LNCaP clone FGC (cell line): ENCODE results near the gene WIPI1.
"Not testable (repeated sequence)": the region's sequence is repeated elsewhere in the genome, so short reads cannot be mapped to it uniquely, and the experiment has no call there.

Experiments used
- DNase-seq: peaks from one replicate; pipeline ENCODE4 v3.0.0-alpha.2; 2011; ENCODE audit warnings: low read depth
- H3K4me3 ChIP-seq: 2 replicates; pipeline ENCODE4 v1.5.1; 2011; ENCODE audit warnings: mild to moderate bottlenecking, low read depth, low read length, control low read depth
- CTCF ChIP-seq: IDR thresholded peaks from 2 replicates; pipeline ENCODE4 v1.5.1; 2012; ENCODE audit warnings: mild to moderate bottlenecking; ENCODE audit not compliant: control insufficient read depth, insufficient read depth; ENCODE audit errors: extremely low read depth

WIPI1 gene

GRCh38 chr17:68424203-68424602 lies 33.1 kb downstream of the WIPI1 start:
- no peak overlapping the region for H3K4me3 ChIP-seq
- DNase-seq = no peak
- no peak for TF ChIP-seq CTCF

GRCh38 chr17:68423251-68423650 lies 34.0 kb downstream of the WIPI1 start:
- no peak for DNase-seq
- H3K4me3 ChIP-seq = no peak overlapping the region
- TF ChIP-seq CTCF = no peak

GRCh38 chr17:68422821-68423220 lies 34.5 kb downstream of the WIPI1 start:
- no peak for TF ChIP-seq CTCF
- DNase-seq = no peak
- H3K4me3 ChIP-seq = no peak overlapping the region

- H3K4me3 ChIP-seq = no peak overlapping the region
- TF ChIP-seq CTCF = no peak
- no peak for DNase-seq
Measured at GRCh38 chr17:68421486-68421885, 35.8 kb downstream of the WIPI1 start.

- no peak for DNase-seq
- no peak overlapping the region for H3K4me3 ChIP-seq
- TF ChIP-seq CTCF = no peak
Measured at GRCh38 chr17:68420065-68420464, 37.2 kb downstream of the WIPI1 start.

GRCh38 chr17:68418876-68419275 lies 38.4 kb downstream of the WIPI1 start:
- no peak overlapping the region for H3K4me3 ChIP-seq
- DNase-seq = no peak
- no peak for TF ChIP-seq CTCF

- H3K4me3 ChIP-seq = no peak overlapping the region
- TF ChIP-seq CTCF = no peak
- DNase-seq = no peak
Measured at GRCh38 chr17:68417317-68417716, 40.0 kb downstream of the WIPI1 start.

- H3K4me3 ChIP-seq, DNase-seq: not testable (repeated sequence)
Measured at GRCh38 chr17:68414901-68415300, 42.4 kb downstream of the WIPI1 start.

GRCh38 chr17:68413597-68414560 lies 43.4 kb downstream of the WIPI1 start:
- not testable (repeated sequence) for H3K4me3 ChIP-seq, DNase-seq

- not testable (repeated sequence) for DNase-seq, H3K4me3 ChIP-seq
Measured at GRCh38 chr17:68407656-68408055, 49.6 kb downstream of the WIPI1 start.
